BJ (cell line): Measurements from ENCODE around the gene ZFYVE21. TPM values are rescaled to one million over a fixed set of nuclear protein-coding genes. Genes with fewer than 3 reads are reported as not detected.

Source experiments
- CTCF ChIA-PET: fragments of 350-600 bp; formaldehyde crosslinking; extraction: SDS; loops from one replicate; lab custom pipeline; 2021; ENCODE audit warnings: antibody characterized with exemption, inconsistent platforms; lab: Yijun Ruan, JAX
- POLR2A ChIA-PET: fragments of 300-600 bp; sonication (Branson Sonifier 250); formaldehyde crosslinking; extraction: SDS; loops from one replicate; lab custom pipeline; 2021; ENCODE audit warnings: antibody characterized with exemption; lab: Charles Lee
- DNase-seq: peaks from one replicate; pipeline ENCODE4 v3.0.0-alpha.2; 2011; ENCODE audit warnings: low read depth
- H3K27me3 ChIP-seq: 2 replicates; pipeline ENCODE4 v1.6.0; 2011; ENCODE audit warnings: low read length; ENCODE audit not compliant: control insufficient read depth, insufficient read depth
- H3K36me3 ChIP-seq: 2 replicates; pipeline ENCODE4 v1.5.1; 2011; ENCODE audit warnings: low read length; ENCODE audit not compliant: control insufficient read depth, insufficient read depth
- H3K4me3 ChIP-seq: 2 replicates; pipeline ENCODE4 v1.5.1; 2011; ENCODE audit warnings: low read depth, mild to moderate bottlenecking, control low read depth, low read length
- CTCF ChIP-seq: IDR thresholded peaks from 2 replicates; pipeline ENCODE4 v1.5.1; 2011; ENCODE audit warnings: low read depth, mild to moderate bottlenecking, control low read depth, inconsistent platforms, low read length, moderate library complexity; ENCODE audit not compliant: insufficient read depth
- polyA plus RNA-seq: library from polyadenylated mRNA; depleted of rRNA; stranded (reverse); fragments of >200 nt; gene quantifications from 2 replicates; pipeline ENCODE4 v1.2.3, GENCODE V29; 2011

ZFYVE21 gene
- polyA plus RNA-seq, 1 experiment = 84.0 TPM

- peaks cover 40% of the 10 kb centered on the region for H3K36me3 ChIP-seq
- no peaks in the 10 kb centered on the region for H3K27me3 ChIP-seq
- no peak for DNase-seq
- no peak overlapping the region for H3K4me3 ChIP-seq
- ChIA-PET CTCF (no interaction called here), POLR2A (no interaction called here)
- no peak for TF ChIP-seq CTCF
Observed at GRCh38 chr14:103684471-103684870, 31.1 kb upstream of the ZFYVE21 start.

- no peak for TF ChIP-seq CTCF
- Histone ChIP-seq H3K36me3 (peaks cover 37% of the 10 kb centered on the region), H3K4me3 (no peak overlapping the region), H3K27me3 (no peaks in the 10 kb centered on the region)
- no peak for DNase-seq
- ChIA-PET CTCF (no interaction called here), POLR2A (no interaction called here)
Observed at GRCh38 chr14:103684871-103685270, 30.7 kb upstream of the ZFYVE21 start.

DNA sequence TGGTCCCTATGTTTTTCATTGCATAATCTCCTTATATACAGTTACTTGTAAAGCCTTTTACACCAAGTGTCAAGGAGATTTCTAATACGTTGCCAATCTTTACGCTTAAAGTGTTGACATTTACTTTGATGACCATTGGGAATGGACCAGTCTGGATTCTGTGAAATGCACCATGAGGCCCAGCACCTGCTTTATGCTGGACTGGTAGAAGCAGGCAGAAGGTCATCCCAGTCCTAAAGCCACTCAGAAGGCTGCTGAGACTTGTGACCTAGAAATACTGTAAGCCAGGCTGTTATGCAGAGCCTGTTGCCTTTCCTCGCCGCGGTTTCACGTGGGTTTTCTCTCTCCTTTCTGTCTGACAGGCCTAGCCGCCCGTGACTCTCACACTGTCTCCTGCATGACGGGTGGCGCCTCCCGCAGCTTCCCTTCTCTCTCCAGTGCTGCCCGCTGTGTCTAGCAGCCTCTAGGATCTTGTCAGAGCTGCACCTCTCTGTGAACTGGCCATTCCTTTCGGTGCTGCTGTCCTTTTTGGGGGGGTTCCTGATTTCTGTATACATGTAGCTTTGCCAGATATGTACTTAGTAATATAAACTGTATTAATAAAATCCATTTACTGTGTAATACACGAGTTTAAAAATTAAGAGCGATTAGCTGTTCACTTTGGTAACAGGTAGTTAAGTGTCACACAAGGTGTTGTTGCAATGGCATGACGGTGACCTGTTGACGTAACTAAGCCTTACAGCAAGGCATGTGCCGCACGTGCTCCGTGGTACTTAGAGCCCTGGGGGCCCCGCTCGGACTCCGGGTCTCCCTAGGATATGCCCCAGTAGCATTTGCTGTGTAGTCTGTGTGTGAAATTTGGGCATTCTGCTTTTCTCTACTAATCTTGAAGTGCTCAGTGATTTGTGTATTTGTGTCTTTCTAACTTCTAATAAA, 30.1 kb upstream of the ZFYVE21 start:
- Histone ChIP-seq H3K4me3 (no peak overlapping the region), H3K36me3 (peaks cover 35% of the 10 kb centered on the region), H3K27me3 (no peaks in the 10 kb centered on the region)
- CTCF ChIA-PET = no interaction called here
- no peak for DNase-seq
- TF ChIP-seq CTCF = no peak
- POLR2A ChIA-PET = no interaction called here

DNA sequence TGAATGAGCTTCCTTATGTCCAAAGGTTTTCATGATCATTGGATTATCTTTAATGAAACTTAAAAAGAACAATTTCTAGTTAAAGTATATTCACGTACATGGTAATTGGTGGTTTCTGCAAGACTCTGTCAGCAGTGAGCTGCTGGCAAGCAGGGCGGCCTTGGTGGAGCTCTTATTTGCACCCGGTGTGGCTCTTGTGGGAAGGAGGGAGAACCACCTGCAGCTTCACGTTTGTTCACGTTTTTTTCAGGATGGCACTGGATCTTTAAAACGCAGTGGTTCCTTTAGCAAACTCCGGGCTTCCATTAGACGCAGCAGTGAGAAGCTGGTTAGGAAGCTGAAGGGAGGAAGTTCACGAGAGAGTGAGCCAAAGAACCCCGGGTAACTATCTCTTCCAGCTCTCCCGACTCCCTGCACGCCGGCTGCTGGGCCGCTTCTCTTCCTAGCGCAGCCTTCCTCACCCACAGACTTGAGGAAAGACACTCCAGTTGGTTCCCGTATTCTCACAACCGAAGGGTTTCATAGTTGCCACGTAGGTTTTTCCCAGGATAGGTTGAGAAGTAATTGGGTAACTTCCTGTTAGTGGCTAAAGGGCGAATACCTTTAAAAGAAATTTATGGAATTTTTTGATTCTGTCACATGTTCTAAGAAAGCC, 28.7 kb upstream of the ZFYVE21 start:
- no peak for TF ChIP-seq CTCF
- CTCF ChIA-PET = interaction anchor here (0.6 to 0.8 kb wide), 2 partner anchors 9 to 142 kb away, joined by 3 to 5 read pairs; no protein-coding TSS in a partner anchor
- DNase-seq = no peak
- POLR2A ChIA-PET = no interaction called here
- H3K27me3 ChIP-seq = no peaks in the 10 kb centered on the region
- peaks cover 29% of the 10 kb centered on the region for H3K36me3 ChIP-seq
- H3K4me3 ChIP-seq = no peak overlapping the region

DNA sequence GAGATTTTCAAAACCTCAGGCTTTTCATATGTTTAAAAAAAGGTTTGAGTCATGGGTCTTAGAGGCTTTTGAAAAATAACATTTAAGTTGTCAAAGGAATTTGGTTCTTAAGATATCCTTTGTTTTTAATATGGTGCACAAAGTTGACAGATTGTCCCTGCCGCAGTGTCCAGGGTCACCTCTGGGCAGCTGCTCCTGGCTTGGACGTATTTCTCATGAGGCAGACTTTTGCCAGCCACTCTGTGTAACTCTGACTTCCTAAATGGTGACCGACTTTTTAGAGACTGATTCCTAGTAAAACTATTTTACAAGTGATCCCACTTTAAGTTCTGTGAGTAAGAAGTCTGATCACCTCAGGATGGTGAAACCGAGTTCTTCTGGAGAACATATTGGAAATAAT, 27.9 kb upstream of the ZFYVE21 start:
- TF ChIP-seq CTCF = no peak
- ChIA-PET CTCF (interaction anchor here (0.8 to 1.2 kb wide), 2 partner anchors 8 to 22 kb away, joined by 3 read pairs; no protein-coding TSS in a partner anchor), POLR2A (no interaction called here)
- DNase-seq = no peak
- peaks cover 28% of the 10 kb centered on the region for H3K36me3 ChIP-seq
- H3K27me3 ChIP-seq = no peaks in the 10 kb centered on the region
- no peak overlapping the region for H3K4me3 ChIP-seq
